DOHH2 (cell line): ENCODE results near the gene ZSCAN5C.

Experiments used
- EZH2phosphoT487 ChIP-seq: fragments of 200-600 bp; sonication (generic); IDR thresholded peaks from 2 replicates; pipeline ENCODE4 v1.6.1; 2017; ENCODE audit warnings: borderline replicate concordance, mild to moderate bottlenecking, antibody characterized with exemption, low read length, moderate library complexity, mixed read lengths
- TF ChIP-seq, protein P1 (sequence below): fragments of 200-600 bp; sonication (generic); IDR thresholded peaks from one replicate; pipeline ENCODE4 v1.5.1; 2014; ENCODE audit warnings: antibody characterized with exemption, mild to moderate bottlenecking, low read depth, low read length; ENCODE audit not compliant: poor library complexity, severe bottlenecking

DNA sequence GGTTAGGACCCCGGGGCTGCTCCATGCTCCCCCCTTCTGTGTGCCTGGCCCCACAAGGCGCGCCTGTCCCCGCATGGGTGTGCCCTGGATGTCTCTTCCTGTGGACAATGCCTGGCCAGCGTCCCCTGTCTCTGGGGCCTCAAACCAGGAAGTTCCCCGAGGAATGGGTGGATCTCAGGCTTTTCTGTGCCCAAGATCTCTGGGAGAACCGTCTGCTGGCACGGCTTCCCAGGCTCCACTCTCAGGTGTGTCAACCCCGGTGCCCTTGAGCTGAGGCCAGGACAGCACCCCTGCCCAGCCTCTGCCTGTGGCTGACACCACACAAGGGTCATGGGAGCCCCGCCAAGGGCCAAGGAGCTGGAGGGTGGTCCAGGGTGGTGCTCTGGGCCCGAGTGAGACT, 45.3 kb upstream of the ZSCAN5C start:
- TF ChIP-seq, protein P1, sequence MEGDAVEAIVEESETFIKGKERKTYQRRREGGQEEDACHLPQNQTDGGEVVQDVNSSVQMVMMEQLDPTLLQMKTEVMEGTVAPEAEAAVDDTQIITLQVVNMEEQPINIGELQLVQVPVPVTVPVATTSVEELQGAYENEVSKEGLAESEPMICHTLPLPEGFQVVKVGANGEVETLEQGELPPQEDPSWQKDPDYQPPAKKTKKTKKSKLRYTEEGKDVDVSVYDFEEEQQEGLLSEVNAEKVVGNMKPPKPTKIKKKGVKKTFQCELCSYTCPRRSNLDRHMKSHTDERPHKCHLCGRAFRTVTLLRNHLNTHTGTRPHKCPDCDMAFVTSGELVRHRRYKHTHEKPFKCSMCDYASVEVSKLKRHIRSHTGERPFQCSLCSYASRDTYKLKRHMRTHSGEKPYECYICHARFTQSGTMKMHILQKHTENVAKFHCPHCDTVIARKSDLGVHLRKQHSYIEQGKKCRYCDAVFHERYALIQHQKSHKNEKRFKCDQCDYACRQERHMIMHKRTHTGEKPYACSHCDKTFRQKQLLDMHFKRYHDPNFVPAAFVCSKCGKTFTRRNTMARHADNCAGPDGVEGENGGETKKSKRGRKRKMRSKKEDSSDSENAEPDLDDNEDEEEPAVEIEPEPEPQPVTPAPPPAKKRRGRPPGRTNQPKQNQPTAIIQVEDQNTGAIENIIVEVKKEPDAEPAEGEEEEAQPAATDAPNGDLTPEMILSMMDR = no peak
- TF ChIP-seq EZH2phosphoT487 = no peak
